Adrenal gland (tissue), 12 donors: Measurements from ENCODE around the gene FAM53B. TPM values are rescaled to one million over a fixed set of nuclear protein-coding genes. Genes with fewer than 3 reads are reported as not detected.

Experiments used
- DNase-seq, 7 donors: peaks; one replicate each; pipeline ENCODE4 v3.0.0-alpha.2; 2019 to 2020
- H3K27ac ChIP-seq, 5 donors: fragments of 200-600 bp; sonication (generic) in 4 of 5; 1 replicate in 3 of 5; 2 replicates in 2 of 5; pipeline versions ENCODE4 v1.5.1 to v1.8.0; 2016 to 2020; ENCODE audit warnings: mild to moderate bottlenecking in 1 of 5
- H3K27me3 ChIP-seq: fragments of 200-600 bp; 2 replicates; pipeline ENCODE4 v1.8.0; 2021
- H3K36me3 ChIP-seq, 2 donors: fragments of 200-600 bp; replicated peaks in 1 of 2; 1 replicate in 1 of 2; 2 replicates in 1 of 2; pipeline versions ENCODE4 v1.5.1 to v1.8.0; 2018 to 2022
- H3K4me1 ChIP-seq, 2 donors: fragments of 200-600 bp; replicated peaks in 1 of 2; 1 replicate in 1 of 2; 2 replicates in 1 of 2; pipeline versions ENCODE4 v1.5.1 to v1.8.0; 2018 to 2021
- H3K4me3 ChIP-seq, 4 donors: fragments of 200-600 bp; sonication (generic) in 3 of 4; one replicate each; pipeline ENCODE4 v1.5.1; 2016 to 2018
- H3K9me3 ChIP-seq, 3 donors: fragments of 200-600 bp; sonication (generic) in 1 of 3; replicated peaks in 1 of 3; 1 replicate in 2 of 3; 2 replicates in 1 of 3; pipeline versions ENCODE4 v1.5.1 to v1.8.0; 2016 to 2021
- POLR2A ChIP-seq, 2 donors: fragments of 450-650 bp; IDR thresholded peaks; one replicate each; pipeline ENCODE4 v1.6.1; 2017; ENCODE audit warnings: antibody characterized with exemption in 2 of 2, mild to moderate bottlenecking in 2 of 2, moderate library complexity in 1 of 2
- WGBS, 4 donors: extraction: QIAGEN DNeasy Blood & Tissue Kit in 2 of 4; methylation state at CpG; one replicate each; pipeline versions ENCODE4 v1.1.5 to v1.1.7; 2013 to 2017; 5-methylcytosine and 5-hydroxymethylcytosine counted together
- intact Hi-C, 2 donors: fragments of 100-400 bp; cut with DNase I; formaldehyde crosslinking; loops; one replicate each; pipeline versions ENCODE4 v1.14.1 to v1.15.0; 2022 to 2023
- polyA plus RNA-seq, 3 donors: library from polyadenylated mRNA; stranded (reverse); fragments of 200-250 nt in 2 of 3; fragments of 350-450 nt in 1 of 3; fragmentation: Illumina TruSeq in 1 of 3; extraction: RNeasy Lipid Tissue Mini Kit (QIAGEN cat#74804) in 1 of 3; gene quantifications; one replicate each; pipeline ENCODE4 v1.2.3, GENCODE V29; 2013 to 2014
- total RNA-seq, 9 donors: library from RNA; depleted of rRNA in 4 of 9; stranded (reverse); fragments of >200 nt in 4 of 9; fragments of 120-200 nt in 1 of 9; fragmentation: NEBNext Ultra II Directional in 1 of 9; extraction: Animal tissue kit (Norgen Biotek cat#: 25700) in 1 of 9; gene quantifications; one replicate each; pipeline versions ENCODE4 v1.1.0 to v1.2.4, GENCODE V29; 2013 to 2023
- TF ChIP-seq, protein P1 (sequence below), 6 experiments: fragments of 450-650 bp in 4 of 6; fragments of 200-600 bp in 2 of 6; sonication (generic) in 1 of 6; IDR thresholded peaks; 1 replicate in 5 of 6; 2 replicates in 1 of 6; pipeline versions ENCODE4 v1.5.1 to v1.8.0; 2016 to 2021; ENCODE audit warnings: antibody characterized with exemption in 6 of 6, mild to moderate bottlenecking in 2 of 6, moderate library complexity in 1 of 6
- donor health status: healthy with polysubstance abuse.
- donor health status: Bipolar disorder and iron deficiency.
- donor health status: DM: yes; HTN: yes; CAD: no.
- donor health status: DM: no; HTN: no; CAD: no.
- donor health status: DM: no; HTN: no; CAD: no.
- donor health status: DM: yes; HTN: yes; CAD: no.

Gene FAM53B
- total and polyA plus RNA-seq, 12 donors = 15.1 to 90.9 (median 65.5) TPM

DNA sequence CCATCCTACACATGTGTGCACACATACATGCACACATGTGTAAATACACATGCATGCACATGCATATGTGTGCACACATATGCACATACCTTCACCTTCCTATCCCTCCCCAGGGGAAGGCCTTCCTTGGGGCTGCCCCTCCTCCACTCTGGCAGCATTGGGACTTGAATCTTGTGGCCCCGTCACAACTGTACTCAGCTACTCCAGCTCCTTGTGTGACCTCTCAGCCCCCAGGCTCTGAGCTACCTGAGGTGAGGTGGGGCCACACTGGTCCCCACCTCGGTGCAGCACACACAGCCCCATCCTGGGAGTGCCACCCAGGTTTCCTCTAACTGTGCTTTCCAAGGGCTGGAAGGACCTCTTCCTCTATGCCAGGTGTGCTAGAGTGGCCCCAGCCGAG is 166.5 kb downstream of the FAM53B start:
- Histone ChIP-seq H3K27ac (no peak overlapping the region), H3K9me3 (no peaks in the 10 kb centered on the region), H3K4me1 (no peaks in the 10 kb centered on the region), H3K4me3 (no peak overlapping the region), H3K36me3 (no peaks in the 10 kb centered on the region), H3K27me3 (no peaks in the 10 kb centered on the region)
- 91 to 96% (median 94%) methylated on average over 2 to 3 of the region's 3 CpGs for WGBS, 4 donors
- intact Hi-C loops = no loop called here
- TF ChIP-seq POLR2A (IDR thresholded peaks at IDR 0.05) = no peak
- TF ChIP-seq, protein P1, sequence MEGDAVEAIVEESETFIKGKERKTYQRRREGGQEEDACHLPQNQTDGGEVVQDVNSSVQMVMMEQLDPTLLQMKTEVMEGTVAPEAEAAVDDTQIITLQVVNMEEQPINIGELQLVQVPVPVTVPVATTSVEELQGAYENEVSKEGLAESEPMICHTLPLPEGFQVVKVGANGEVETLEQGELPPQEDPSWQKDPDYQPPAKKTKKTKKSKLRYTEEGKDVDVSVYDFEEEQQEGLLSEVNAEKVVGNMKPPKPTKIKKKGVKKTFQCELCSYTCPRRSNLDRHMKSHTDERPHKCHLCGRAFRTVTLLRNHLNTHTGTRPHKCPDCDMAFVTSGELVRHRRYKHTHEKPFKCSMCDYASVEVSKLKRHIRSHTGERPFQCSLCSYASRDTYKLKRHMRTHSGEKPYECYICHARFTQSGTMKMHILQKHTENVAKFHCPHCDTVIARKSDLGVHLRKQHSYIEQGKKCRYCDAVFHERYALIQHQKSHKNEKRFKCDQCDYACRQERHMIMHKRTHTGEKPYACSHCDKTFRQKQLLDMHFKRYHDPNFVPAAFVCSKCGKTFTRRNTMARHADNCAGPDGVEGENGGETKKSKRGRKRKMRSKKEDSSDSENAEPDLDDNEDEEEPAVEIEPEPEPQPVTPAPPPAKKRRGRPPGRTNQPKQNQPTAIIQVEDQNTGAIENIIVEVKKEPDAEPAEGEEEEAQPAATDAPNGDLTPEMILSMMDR (IDR thresholded peaks at IDR 0.05) = no peak
- DNase-seq = no peak

- H3K4me1 ChIP-seq = no peaks in the 10 kb centered on the region
- H3K4me3 ChIP-seq = no peak overlapping the region
- no peaks in the 10 kb centered on the region for H3K27me3 ChIP-seq
- 84 to 91% (median 87%) methylated on average over 13 to 20 of the region's 20 CpGs for WGBS, 4 donors
- no peaks in the 10 kb centered on the region for H3K9me3 ChIP-seq
- peak in 1 of 7 donors; percentile 7 for DNase-seq
- H3K36me3 ChIP-seq = no peaks in the 10 kb centered on the region
- TF ChIP-seq POLR2A (IDR thresholded peaks at IDR 0.05) = no peak
- TF ChIP-seq, protein P1 (IDR thresholded peaks at IDR 0.05) = no peak
- H3K27ac ChIP-seq = no peak overlapping the region
- intact Hi-C loops = no loop called here
These were observed 167.4 kb downstream of the FAM53B start for GRCh38 chr10:124576526-124577420.

- no peaks in the 10 kb centered on the region for H3K36me3 ChIP-seq
- H3K27ac ChIP-seq = no peak overlapping the region
- H3K9me3 ChIP-seq = no peaks in the 10 kb centered on the region
- 87 to 95% (median 90%) methylated on average over 17 to 22 of the region's 22 CpGs for WGBS, 4 donors
- H3K4me3 ChIP-seq = no peak overlapping the region
- no peaks in the 10 kb centered on the region for H3K4me1 ChIP-seq
- no peak for TF ChIP-seq POLR2A (IDR thresholded peaks at IDR 0.05)
- TF ChIP-seq, protein P1 (IDR thresholded peaks at IDR 0.05) = no peak
- intact Hi-C loops = no loop called here
- no peaks in the 10 kb centered on the region for H3K27me3 ChIP-seq
- peak in 1 of 7 donors; percentile 9 for DNase-seq
These were observed 168.8 kb downstream of the FAM53B start for GRCh38 chr10:124575107-124576035.

DNA sequence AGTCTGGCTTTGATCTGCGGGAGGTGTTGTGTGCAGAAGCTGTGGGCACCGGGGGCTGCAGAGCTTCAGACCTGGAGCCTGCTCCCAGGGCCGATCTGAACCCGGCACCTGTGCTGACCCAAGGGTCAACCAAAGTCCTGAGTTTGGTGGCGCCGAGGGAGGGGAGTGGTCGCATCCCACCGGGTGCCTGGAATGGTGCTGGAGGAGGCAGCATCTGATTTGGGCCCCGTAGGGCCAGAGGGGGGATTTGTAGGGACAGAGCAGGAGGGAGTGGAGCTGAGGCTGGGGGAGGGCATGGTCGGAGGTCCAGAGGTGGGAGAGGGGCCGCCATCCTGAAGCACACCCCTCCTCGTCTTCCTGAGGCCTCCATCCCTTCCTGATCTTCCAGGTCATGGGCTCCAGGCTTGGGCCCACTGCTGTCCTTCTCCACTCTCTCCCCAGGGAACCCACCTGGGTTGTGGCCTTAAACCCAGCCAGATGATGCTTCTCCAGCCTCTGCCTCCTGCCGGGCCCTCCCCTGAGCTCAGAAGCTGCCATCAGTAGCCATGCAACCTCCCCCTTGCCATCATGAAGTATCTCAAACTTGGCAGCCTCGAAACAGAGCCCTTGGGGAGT is 169.6 kb downstream of the FAM53B start:
- no peaks in the 10 kb centered on the region for H3K9me3 ChIP-seq
- H3K27me3 ChIP-seq = no peaks in the 10 kb centered on the region
- intact Hi-C loops = no loop called here
- H3K27ac ChIP-seq = no peak overlapping the region
- no peak for TF ChIP-seq POLR2A (IDR thresholded peaks at IDR 0.05)
- TF ChIP-seq, protein P1 (IDR thresholded peaks at IDR 0.05) = no peak
- peak in 1 of 7 donors; percentile 4 for DNase-seq
- 94 to 95% (median 94%) methylated on average over 8 to 14 of the region's 14 CpGs for WGBS, 4 donors
- H3K36me3 ChIP-seq = no peaks in the 10 kb centered on the region
- H3K4me1 ChIP-seq = no peaks in the 10 kb centered on the region
- no peak overlapping the region for H3K4me3 ChIP-seq
